HepG2 (cell line): ENCODE measurements around the gene F7. TPM values are rescaled to one million over a fixed set of nuclear protein-coding genes. Genes with fewer than 3 reads are reported as not detected.
A peak's percentile ranks its signal among the peaks of the same experiment; 100 is the strongest.

Experiments
- BRD4 ChIP-seq: sonication (generic); formaldehyde crosslinking; IDR thresholded peaks from 2 replicates; pipeline ENCODE4 v1.4.0; 2020; ENCODE audit warnings: missing genetic modification reagents
- FOXA3 ChIP-seq: IDR thresholded peaks from 2 replicates; pipeline ENCODE4 v1.6.1; 2016; ENCODE audit warnings: missing genetic modification reagents, missing compliant biosample characterization
- MAFF ChIP-seq: IDR thresholded peaks from 2 replicates; pipeline ENCODE4 v1.6.1; 2011; ENCODE audit warnings: low read depth, low read length, improper control_type of control experiment
- NCOA2 ChIP-seq: sonication (generic); formaldehyde crosslinking; IDR thresholded peaks from 2 replicates; pipeline ENCODE4 v1.8.0; 2022; ENCODE audit warnings: inconsistent platforms
- RFX1 ChIP-seq: fragments of 450-650 bp; IDR thresholded peaks from 2 replicates; pipeline ENCODE4 v1.6.1; 2017
- SCMH1 ChIP-seq: sonication (generic); formaldehyde crosslinking; IDR thresholded peaks from 2 replicates; pipeline ENCODE4 v1.9.0; 2021; ENCODE audit warnings: missing genetic modification reagents, mild to moderate bottlenecking, borderline replicate concordance
- ZFP82 ChIP-seq: sonication (generic); formaldehyde crosslinking; IDR thresholded peaks from 2 replicates; pipeline ENCODE4 v1.5.1; 2020; ENCODE audit warnings: mild to moderate bottlenecking, missing genetic modification reagents, borderline replicate concordance
- ZFYVE20 ChIP-seq: sonication (generic); formaldehyde crosslinking; IDR thresholded peaks from 2 replicates; pipeline ENCODE4 v1.8.0; 2023; ENCODE audit warnings: low read depth, mild to moderate bottlenecking, moderate library complexity, missing genetic modification reagents, borderline replicate concordance
- ZNF20 ChIP-seq: sonication (generic); formaldehyde crosslinking; IDR thresholded peaks from 2 replicates; pipeline ENCODE4 v1.4.0; 2020; ENCODE audit warnings: mild to moderate bottlenecking, moderate library complexity, missing genetic modification reagents
- ZNF382 ChIP-seq: sonication (generic); formaldehyde crosslinking; IDR thresholded peaks from 2 replicates; pipeline ENCODE4 v1.5.0; 2020; ENCODE audit warnings: missing genetic modification reagents, mild to moderate bottlenecking, borderline replicate concordance
- ZNF552 ChIP-seq: sonication (generic); formaldehyde crosslinking; IDR thresholded peaks from 2 replicates; pipeline ENCODE4 v1.9.0; 2022; ENCODE audit warnings: missing genetic modification reagents, mild to moderate bottlenecking, borderline replicate concordance
- ZNF709 ChIP-seq: sonication (generic); formaldehyde crosslinking; IDR thresholded peaks from 2 replicates; pipeline ENCODE4 v1.5.0; 2020; ENCODE audit warnings: mild to moderate bottlenecking, missing genetic modification reagents
- ZNF724P ChIP-seq: sonication (generic); formaldehyde crosslinking; IDR thresholded peaks from 2 replicates; pipeline ENCODE4 v1.8.0; 2022; ENCODE audit warnings: missing genetic modification reagents, borderline replicate concordance
- polyA plus RNA-seq, 8 experiments: library from polyadenylated mRNA; depleted of rRNA in 3 of 8; stranded (reverse) in 7 of 8; unstranded in 1 of 8; fragments of >200 nt; fragmentation: Illumina TruSeq in 4 of 8; extraction: Trizol in 4 of 8; gene quantifications; 2 replicates each; pipeline versions ENCODE4 v1.2.1 to v1.2.3, GENCODE V29; 2011 to 2016; ENCODE audit warnings: low read depth in 4 of 8, missing spikeins in 1 of 8, mixed read lengths in 1 of 8; ENCODE audit not compliant: insufficient read depth in 1 of 8
- total RNA-seq, 5 experiments: library from RNA; depleted of rRNA; stranded (reverse); fragments of >200 nt; fragmentation: Illumina TruSeq; extraction: Trizol; gene quantifications; 2 replicates each; pipeline ENCODE4 v1.2.3, GENCODE V29; 2016; ENCODE audit warnings: low read depth in 1 of 5
- TF ChIP-seq, protein P1 (sequence below): IDR thresholded peaks from 2 replicates; pipeline ENCODE4 v1.6.1; 2018; ENCODE audit warnings: missing genetic modification reagents
- TF ChIP-seq, protein P2 (sequence below): sonication (generic); formaldehyde crosslinking; IDR thresholded peaks from 2 replicates; pipeline ENCODE4 v1.5.0; 2020; ENCODE audit warnings: missing genetic modification reagents, mild to moderate bottlenecking, borderline replicate concordance
- TF ChIP-seq, protein P3 (sequence below): sonication (generic); formaldehyde crosslinking; IDR thresholded peaks from 2 replicates; pipeline ENCODE4 v1.8.1; 2023; ENCODE audit warnings: mild to moderate bottlenecking, inconsistent platforms, moderate library complexity, missing genetic modification reagents, borderline replicate concordance
- TF ChIP-seq, protein P4 (sequence below): IDR thresholded peaks from 2 replicates; pipeline ENCODE4 v1.6.1; 2016; ENCODE audit warnings: control low read depth
- TF ChIP-seq, protein P5 (sequence below), 2 experiments: IDR thresholded peaks; 2 replicates each; pipeline ENCODE4 v1.6.1; 2011 to 2012; ENCODE audit warnings: low read length in 2 of 2, borderline replicate concordance in 1 of 2, low read depth in 1 of 2, mild to moderate bottlenecking in 1 of 2, moderate library complexity in 1 of 2
- TF ChIP-seq, protein P6 (sequence below): sonication (generic); formaldehyde crosslinking; IDR thresholded peaks from 2 replicates; pipeline ENCODE4 v1.4.0; 2020; ENCODE audit warnings: missing genetic modification reagents, borderline replicate concordance

Gene F7
- total and polyA plus RNA-seq, 2 of the 13 experiments (the other 11 are each of a cell fraction or from before 2014, with no cell fraction given): 12.6 to 26.5 TPM

DNA sequence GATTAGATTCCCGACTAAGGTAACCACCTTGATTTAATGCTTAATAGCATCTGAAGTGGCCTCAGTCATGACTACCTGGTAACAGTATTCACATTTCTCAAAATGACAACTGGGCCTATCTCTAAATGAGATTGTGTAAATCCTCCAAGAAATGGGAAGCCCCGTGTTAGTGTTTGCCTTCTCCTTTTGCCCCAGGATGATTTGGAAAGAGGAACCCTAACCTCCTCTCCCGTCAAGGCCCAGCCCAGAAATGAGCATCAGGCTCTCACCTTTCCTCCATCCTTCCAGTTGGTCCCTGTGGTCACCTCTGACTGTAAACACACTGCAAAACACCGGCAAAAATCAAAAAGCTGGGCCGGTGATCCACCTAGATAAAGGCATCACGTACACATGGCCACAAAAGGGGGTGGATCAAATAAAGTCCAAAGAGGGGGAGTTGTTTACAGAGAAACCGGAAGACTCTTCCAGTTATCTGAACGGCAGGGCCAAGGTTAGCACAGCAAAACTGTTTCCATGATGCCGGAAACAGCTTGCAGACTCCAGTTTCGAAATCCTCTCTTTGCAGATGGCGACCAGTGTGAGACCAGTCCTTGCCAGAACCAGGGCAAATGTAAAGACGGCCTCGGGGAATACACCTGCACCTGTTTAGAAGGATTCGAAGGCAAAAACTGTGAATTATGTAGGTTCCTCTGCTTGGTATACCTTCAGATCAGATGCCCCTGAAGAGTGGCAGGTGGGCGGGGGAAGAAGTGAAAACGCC is 33.4 kb downstream of the F7 start (continued):
- TF ChIP-seq ZNF382 (no peak), BRD4 (CRISPR knock-in tag) (peak; percentile 93; the same call in 1 of the 2 replicates), SCMH1 (CRISPR knock-in tag) (no peak), ZFYVE20 (CRISPR knock-in tag) (no peak), RFX1 (no peak), ZNF724P (CRISPR knock-in tag) (0 out of 2 replicates have a peak, but pooled peaks have one; percentile 43), FOXA3 (peak; percentile 97), ZNF709 (no peak; the same call in 1 of the 2 replicates), ZFP82 (no peak; the same call in 1 of the 2 replicates), ZNF552 (CRISPR knock-in tag) (peak; percentile 64; the same call in 1 of the 2 replicates), MAFF (peak; percentile 8; the same call in 1 of the 2 replicates), NCOA2 (CRISPR knock-in tag) (peak; percentile 95), ZNF20 (CRISPR knock-in tag) (no peak)
- TF ChIP-seq, protein P1, sequence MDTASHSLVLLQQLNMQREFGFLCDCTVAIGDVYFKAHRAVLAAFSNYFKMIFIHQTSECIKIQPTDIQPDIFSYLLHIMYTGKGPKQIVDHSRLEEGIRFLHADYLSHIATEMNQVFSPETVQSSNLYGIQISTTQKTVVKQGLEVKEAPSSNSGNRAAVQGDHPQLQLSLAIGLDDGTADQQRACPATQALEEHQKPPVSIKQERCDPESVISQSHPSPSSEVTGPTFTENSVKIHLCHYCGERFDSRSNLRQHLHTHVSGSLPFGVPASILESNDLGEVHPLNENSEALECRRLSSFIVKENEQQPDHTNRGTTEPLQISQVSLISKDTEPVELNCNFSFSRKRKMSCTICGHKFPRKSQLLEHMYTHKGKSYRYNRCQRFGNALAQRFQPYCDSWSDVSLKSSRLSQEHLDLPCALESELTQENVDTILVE (CRISPR knock-in tag): 0 out of 2 replicates have a peak, but pooled peaks have one; percentile 28
- TF ChIP-seq, protein P2, sequence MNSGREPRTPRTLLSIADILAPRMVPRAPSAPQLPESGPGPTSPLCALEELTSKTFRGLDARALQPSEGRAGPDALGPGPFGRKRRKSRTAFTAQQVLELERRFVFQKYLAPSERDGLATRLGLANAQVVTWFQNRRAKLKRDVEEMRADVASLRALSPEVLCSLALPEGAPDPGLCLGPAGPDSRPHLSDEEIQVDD (CRISPR knock-in tag): no peak
- TF ChIP-seq, protein P3, sequence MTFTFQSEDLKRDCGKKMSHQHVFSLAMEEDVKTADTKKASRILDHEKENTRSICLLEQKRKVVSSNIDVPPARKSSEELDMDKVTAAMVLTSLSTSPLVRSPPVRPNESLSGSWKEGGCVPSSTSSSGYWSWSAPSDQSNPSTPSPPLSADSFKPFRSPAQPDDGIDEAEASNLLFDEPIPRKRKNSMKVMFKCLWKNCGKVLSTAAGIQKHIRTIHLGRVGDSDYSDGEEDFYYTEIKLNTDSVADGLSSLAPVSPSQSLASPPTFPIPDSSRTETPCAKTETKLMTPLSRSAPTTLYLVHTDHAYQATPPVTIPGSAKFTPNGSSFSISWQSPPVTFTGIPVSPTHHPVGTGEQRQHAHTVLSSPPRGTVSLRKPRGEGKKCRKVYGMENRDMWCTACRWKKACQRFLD (CRISPR knock-in tag): 0 out of 2 replicates have a peak, but pooled peaks have one; percentile 42
- TF ChIP-seq, protein P4, sequence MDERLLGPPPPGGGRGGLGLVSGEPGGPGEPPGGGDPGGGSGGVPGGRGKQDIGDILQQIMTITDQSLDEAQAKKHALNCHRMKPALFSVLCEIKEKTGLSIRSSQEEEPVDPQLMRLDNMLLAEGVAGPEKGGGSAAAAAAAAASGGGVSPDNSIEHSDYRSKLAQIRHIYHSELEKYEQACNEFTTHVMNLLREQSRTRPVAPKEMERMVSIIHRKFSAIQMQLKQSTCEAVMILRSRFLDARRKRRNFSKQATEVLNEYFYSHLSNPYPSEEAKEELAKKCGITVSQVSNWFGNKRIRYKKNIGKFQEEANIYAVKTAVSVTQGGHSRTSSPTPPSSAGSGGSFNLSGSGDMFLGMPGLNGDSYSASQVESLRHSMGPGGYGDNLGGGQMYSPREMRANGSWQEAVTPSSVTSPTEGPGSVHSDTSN (CRISPR knock-in tag): no peak
- TF ChIP-seq, protein P5, sequence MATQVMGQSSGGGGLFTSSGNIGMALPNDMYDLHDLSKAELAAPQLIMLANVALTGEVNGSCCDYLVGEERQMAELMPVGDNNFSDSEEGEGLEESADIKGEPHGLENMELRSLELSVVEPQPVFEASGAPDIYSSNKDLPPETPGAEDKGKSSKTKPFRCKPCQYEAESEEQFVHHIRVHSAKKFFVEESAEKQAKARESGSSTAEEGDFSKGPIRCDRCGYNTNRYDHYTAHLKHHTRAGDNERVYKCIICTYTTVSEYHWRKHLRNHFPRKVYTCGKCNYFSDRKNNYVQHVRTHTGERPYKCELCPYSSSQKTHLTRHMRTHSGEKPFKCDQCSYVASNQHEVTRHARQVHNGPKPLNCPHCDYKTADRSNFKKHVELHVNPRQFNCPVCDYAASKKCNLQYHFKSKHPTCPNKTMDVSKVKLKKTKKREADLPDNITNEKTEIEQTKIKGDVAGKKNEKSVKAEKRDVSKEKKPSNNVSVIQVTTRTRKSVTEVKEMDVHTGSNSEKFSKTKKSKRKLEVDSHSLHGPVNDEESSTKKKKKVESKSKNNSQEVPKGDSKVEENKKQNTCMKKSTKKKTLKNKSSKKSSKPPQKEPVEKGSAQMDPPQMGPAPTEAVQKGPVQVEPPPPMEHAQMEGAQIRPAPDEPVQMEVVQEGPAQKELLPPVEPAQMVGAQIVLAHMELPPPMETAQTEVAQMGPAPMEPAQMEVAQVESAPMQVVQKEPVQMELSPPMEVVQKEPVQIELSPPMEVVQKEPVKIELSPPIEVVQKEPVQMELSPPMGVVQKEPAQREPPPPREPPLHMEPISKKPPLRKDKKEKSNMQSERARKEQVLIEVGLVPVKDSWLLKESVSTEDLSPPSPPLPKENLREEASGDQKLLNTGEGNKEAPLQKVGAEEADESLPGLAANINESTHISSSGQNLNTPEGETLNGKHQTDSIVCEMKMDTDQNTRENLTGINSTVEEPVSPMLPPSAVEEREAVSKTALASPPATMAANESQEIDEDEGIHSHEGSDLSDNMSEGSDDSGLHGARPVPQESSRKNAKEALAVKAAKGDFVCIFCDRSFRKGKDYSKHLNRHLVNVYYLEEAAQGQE (IDR thresholded peaks at IDR 0.05; ENCODE audit: borderline replicate concordance in 1 of 2, low read depth in 1 of 2, low read length in 2 of 2): no peak; a peak in 1 of 4 replicates
- TF ChIP-seq, protein P6, sequence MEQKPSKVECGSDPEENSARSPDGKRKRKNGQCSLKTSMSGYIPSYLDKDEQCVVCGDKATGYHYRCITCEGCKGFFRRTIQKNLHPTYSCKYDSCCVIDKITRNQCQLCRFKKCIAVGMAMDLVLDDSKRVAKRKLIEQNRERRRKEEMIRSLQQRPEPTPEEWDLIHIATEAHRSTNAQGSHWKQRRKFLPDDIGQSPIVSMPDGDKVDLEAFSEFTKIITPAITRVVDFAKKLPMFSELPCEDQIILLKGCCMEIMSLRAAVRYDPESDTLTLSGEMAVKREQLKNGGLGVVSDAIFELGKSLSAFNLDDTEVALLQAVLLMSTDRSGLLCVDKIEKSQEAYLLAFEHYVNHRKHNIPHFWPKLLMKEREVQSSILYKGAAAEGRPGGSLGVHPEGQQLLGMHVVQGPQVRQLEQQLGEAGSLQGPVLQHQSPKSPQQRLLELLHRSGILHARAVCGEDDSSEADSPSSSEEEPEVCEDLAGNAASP (CRISPR knock-in tag): peak; percentile 75; the same call in 1 of the 2 replicates
